Occipital lobe (tissue), 2 donors: ENCODE results near the gene ZEB2. TPM values are rescaled to one million over a fixed set of nuclear protein-coding genes. Genes with fewer than 3 reads are reported as not detected.

Experiments
- DNase-seq: peaks from one replicate; lab custom pipeline; 2025; lab: John Stamatoyannopoulos, UW
- total RNA-seq: library from RNA; depleted of rRNA; stranded (reverse); fragments of >200 nt; gene quantifications from one replicate; pipeline ENCODE4 v1.2.3, GENCODE V29; 2014

Gene ZEB2
- total RNA-seq, 1 donor from 2014 or later: 430 TPM

DNA sequence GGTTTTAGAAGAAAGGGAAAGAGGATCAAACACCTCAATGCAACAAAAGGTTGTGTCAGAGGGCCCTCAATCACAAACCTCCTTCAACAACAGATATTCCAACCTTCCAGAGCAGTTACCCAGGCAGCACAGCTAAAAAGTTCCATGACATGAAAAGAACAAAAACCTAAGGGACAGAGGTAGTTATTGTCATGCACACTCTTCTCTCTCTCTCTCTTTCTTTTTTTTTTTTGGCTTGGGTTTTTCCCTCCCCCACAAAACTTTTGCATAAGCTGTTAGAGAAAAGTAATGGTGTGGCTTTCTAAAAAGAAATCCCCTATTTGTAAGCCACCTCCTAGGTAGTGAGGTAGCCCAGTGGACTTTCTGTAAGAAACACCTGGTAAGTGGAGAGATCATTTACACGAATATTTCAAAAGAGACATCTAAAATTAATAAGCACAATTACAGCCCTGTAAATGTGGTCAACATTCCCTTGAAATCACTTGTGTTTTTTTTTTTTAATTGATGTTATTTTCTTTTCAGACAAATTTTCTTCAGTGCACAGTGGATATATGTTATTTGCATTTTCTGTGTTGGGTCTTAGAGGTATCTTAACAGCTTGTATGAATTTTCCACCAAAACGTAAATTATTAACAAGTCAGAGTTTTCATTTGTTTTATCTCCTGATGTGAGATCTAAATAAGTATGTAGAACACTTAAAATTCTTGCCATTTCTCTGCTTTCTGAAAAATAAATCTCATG lies 48.4 kb downstream of the ZEB2 start:
- no peak for DNase-seq

GRCh38 chr2:144470816-144471215 lies 49.1 kb downstream of the ZEB2 start:
- DNase-seq: no peak

DNA sequence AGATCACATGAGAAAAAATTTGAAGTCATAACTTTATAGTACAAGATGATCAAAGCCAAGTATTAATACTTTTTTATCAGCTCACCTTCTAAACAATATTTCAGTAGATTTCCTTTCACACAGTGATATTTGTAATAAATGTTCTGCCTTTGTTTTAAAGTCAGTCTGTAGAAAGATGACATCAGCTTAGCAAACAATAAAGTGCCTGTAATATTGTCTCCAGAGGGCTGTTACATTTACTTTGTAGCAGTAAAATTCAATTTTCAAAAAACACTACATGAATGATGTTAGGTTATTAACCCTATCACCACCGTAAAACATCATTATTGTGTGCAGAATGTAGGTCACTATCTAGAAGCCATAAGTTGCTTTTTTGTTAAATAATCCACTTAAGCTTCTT lies 49.6 kb downstream of the ZEB2 start:
- DNase-seq: no peak

DNA sequence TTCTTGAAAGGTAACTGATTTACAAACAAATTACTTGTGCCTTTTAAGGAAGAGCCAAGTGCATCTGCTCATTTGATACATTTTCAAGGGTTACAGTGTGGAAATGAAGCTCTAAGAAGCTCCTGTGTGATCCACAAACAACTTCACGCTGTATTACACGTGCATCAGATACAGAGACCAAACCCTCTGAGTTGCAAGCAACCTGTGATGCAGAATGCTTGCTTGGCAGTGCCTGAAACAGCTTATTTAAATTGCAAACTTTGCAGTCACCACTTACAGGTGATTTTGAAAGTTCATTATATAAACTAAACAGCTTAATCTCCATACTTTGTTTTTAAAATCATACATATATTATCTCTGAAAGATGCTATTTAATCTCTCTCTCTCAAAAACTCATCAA lies 50.1 kb downstream of the ZEB2 start:
- no peak for DNase-seq

GRCh38 chr2:144468823-144469595 lies 50.9 kb downstream of the ZEB2 start:
- DNase-seq: no peak

DNA sequence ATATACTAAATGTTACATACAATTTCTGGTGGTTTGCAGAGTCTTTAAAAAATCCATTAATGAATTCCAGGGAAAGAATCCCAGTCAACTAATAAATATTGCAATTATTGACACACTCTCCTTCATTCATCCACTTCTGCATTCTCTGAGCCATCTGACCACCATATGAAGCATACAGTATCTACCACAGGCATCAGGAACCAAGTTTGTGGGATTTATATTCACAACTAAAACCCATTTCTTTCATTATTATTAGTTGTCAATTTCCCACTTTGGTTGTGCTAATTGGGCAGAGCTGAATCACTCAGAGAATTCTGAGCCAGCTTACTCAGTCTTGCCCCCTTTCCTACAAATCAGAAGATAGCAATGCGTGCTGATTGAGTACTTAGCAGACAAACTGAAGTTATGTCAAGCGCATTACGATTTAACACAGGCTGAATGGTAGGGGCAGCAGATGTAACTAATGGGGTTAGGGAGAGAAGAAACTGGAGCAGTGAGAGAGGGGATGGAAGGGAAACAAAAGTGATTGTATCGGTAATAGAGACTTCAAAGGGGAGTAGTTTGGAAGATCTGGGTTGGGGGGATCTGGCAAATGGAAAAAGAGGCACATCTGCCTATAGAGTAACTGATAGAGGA lies 52.3 kb downstream of the ZEB2 start:
- no peak for DNase-seq

GRCh38 chr2:144466637-144467036 lies 53.3 kb downstream of the ZEB2 start:
- DNase-seq: peak; percentile 49

GRCh38 chr2:144465749-144466148 lies 54.2 kb downstream of the ZEB2 start:
- no peak for DNase-seq

DNA sequence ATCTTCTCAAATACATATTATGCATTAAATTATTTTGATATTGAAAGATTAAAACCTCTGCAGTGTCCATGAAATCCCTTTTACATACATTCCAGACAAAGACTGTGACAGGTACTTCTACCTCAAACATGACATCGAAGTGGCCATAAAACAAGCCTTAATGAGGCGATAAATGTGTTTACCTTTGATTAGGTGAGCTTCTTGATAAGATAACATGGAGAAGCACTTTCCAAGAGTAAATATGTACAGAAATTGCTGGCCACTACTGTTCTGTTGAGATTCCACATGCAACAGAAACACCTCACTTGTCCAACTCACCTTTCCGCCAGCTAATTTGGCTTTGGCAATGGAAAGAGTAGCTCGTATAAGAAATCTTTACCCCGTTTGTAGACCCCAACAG lies 55.2 kb downstream of the ZEB2 start:
- no peak for DNase-seq

GRCh38 chr2:144463266-144463665 lies 56.7 kb downstream of the ZEB2 start:
- no peak for DNase-seq

DNA sequence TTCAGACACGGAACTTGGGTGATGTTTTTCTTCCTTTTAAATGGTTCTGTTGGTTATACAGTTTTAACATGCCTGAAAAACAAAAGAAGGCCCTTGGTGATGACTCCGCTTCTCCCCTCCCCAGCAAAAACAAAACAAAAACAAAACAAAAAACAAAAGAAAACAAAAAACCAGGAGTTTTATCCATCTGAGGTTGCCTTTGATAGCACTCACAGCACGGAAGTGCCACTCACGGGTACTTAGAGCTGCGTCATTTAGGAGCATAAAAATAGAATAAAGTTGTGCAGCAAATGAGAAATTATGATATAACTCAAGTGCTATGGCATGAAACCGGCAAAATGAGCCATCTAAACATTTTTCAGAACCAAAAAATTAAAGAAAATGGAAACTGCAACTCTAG lies 57.7 kb downstream of the ZEB2 start:
- no peak for DNase-seq

- peak; percentile 79 for DNase-seq
These were observed 58.6 kb downstream of the ZEB2 start for GRCh38 chr2:144461308-144461766.

GRCh38 chr2:144460727-144461307 lies 59.1 kb downstream of the ZEB2 start:
- no peak for DNase-seq

- no peak for DNase-seq
These were observed 60.0 kb downstream of the ZEB2 start for GRCh38 chr2:144459937-144460336.

DNA sequence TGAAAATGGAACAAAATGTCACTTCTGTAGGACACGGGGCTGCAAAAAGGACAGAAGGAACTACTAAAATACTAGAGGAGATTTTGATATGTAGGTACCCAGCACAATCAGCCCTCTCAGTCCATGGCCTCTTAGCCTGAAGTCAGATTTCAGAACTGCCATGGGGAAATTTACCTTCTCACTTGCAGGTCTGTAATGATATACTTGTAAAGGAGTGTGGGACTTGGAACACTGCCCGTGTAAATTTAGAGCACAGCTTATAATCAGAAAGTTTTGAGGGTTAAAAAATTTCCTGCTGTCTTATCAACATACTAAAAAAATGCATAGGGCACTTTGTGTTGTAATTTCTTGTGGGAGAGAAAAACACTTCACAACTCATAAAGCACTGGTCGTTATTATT lies 60.6 kb downstream of the ZEB2 start:
- no peak for DNase-seq

DNA sequence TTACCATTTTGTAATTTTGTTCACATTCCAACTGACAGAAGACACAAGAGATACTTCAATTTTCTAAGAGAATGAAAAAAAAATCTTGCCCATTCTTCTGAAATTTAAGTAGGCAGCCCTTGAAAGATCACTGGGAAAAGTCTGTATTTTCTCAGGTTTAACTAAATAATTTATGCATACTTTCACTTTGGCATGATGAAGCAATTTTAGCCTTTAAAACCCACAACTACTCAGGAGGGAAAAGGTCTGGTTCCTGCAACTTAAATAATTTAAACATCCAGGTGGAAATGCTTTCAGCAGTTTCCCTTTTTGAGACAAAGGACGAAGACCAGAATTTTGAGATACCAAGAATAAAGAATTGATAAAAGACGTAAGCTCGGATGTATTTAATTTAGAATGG lies 61.4 kb downstream of the ZEB2 start:
- DNase-seq: no peak

DNA sequence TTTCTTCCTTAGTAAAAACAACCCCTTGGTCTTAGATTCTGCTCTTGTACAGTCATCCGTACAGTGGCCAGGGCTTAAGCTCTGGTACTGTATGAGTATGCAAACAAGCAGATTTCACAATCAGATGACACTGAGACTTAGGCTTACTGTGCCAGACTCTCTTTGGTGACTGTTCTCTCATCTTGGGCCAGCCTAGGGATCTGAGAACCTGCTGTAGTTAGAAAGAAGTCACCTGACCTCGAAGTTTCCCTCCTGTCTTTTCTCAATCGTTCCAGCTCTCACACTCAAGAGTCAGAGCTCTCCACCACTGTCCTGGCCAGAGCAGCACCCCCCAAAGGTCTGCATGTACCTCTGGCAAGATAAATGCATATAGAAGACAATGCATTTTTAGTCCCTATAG lies 63.2 kb downstream of the ZEB2 start:
- no peak for DNase-seq

GRCh38 chr2:144455987-144456386 lies 63.9 kb downstream of the ZEB2 start:
- DNase-seq: no peak

DNA sequence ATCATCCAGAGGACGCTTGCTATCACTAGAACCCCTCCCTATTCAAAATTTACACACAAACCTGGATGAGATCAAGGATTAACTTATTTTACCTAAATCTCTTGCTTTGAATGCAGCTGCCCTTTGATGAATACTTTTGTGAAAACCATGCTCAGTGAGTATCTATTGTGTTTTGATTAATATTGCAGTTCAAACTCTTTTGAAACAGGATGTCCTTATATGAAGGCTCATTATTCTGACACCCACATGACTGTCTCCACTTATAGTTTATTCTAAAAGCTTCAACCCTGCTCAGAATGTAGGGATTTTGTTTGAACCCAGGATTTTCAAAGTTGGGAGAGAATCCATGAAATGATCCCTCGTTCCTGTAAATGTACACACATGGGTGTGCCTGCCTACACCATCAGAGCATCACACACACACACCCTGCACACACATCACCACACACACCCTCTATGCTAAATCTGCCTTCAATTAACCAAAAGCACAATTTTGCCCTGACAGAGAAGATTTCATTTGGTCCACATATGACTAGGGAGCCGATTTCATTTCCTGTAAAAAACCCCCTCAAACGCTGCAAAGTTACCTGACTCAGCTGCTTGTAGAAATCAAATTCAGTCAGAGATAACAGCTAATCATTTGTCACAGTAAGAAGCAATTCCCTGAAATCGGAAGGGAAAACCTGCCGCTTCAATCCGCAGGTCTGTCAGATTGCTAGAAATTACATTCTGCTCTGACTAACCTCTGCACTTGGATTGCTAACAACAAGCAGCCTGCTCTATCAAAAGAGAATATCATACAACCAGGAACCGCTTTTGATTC lies 65.2 kb downstream of the ZEB2 start:
- DNase-seq: no peak

DNA sequence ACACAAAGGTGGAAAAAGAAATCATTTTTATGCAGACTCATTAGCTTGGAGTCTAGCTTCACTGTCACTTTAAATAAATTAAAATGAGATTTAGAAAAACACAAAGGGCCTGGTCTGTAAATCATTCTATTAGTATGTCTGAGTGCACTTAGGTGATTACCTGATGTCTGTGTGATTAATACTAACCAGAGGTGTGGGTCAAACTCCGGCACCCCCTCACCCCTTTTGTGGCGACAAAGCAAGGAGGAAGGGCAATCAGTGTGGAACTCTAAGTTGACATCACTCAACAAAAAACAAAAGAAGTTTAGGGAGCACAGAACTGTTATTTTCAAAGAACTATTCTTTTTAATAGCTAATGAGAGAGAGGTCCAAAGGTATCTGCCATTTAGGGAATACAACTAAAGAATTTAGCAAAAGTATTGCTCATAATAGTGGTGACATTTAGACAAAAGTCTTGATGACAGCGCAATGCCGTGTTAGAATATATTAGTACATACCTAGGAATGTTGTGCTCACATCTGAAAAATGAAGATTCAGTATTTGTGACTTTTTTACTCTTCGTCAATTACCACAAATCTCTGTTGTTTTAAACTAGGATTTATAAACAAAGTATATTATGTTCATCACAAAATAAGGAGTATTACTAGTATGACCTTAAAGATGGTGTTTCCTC lies 66.3 kb downstream of the ZEB2 start:
- DNase-seq: no peak

- no peak for DNase-seq
These were observed 67.0 kb downstream of the ZEB2 start for GRCh38 chr2:144452989-144453336.
